NCI-H2196 (cell line): ENCODE results near the gene TRDN.

Experiments
- DNase-seq: peaks from one replicate; lab custom pipeline; 2025; ENCODE audit not compliant: unreplicated experiment; lab: John Stamatoyannopoulos, UW

Gene TRDN

GRCh38 chr6:123418071-123418470, 218.7 kb downstream of the TRDN start:
- DNase-seq: no peak

- no peak for DNase-seq
Observed at GRCh38 chr6:123417535-123417934, 219.2 kb downstream of the TRDN start.

GRCh38 chr6:123415844-123416468, 220.8 kb downstream of the TRDN start:
- peak; percentile 68 for DNase-seq

GRCh38 chr6:123404975-123405374, 231.8 kb downstream of the TRDN start:
- DNase-seq: no peak

- peak; percentile 18 for DNase-seq
Observed at GRCh38 chr6:123402052-123402451, 234.7 kb downstream of the TRDN start.

GRCh38 chr6:123398072-123398471, 238.7 kb downstream of the TRDN start:
- DNase-seq: no peak

GRCh38 chr6:123393331-123393730, 243.4 kb downstream of the TRDN start:
- DNase-seq: peak; percentile 78

- DNase-seq: no peak
Observed at GRCh38 chr6:123383718-123384117, 253.0 kb downstream of the TRDN start.

GRCh38 chr6:123380257-123380656, 256.5 kb downstream of the TRDN start:
- peak; percentile 38 for DNase-seq

- DNase-seq: no peak
Observed at GRCh38 chr6:123372737-123373136, 264.0 kb downstream of the TRDN start.

- DNase-seq: no peak
Observed at GRCh38 chr6:123363912-123364311, 272.8 kb downstream of the TRDN start.

- DNase-seq: no peak
Observed at GRCh38 chr6:123360359-123360758, 276.4 kb downstream of the TRDN start.

GRCh38 chr6:123352705-123353104, 284.0 kb downstream of the TRDN start:
- DNase-seq: no peak

- DNase-seq: no peak
Observed at GRCh38 chr6:123352279-123352678, 284.5 kb downstream of the TRDN start.

GRCh38 chr6:123343836-123344235, 292.9 kb downstream of the TRDN start:
- no peak for DNase-seq

- DNase-seq: peak; percentile 25
Observed at GRCh38 chr6:123338394-123338793, 298.4 kb downstream of the TRDN start.

GRCh38 chr6:123333000-123333756, 303.6 kb downstream of the TRDN start:
- DNase-seq: no peak

- no peak for DNase-seq
Observed at GRCh38 chr6:123332070-123332469, 304.7 kb downstream of the TRDN start.

- DNase-seq: no peak
Observed at GRCh38 chr6:123329337-123329736, 307.4 kb downstream of the TRDN start.

- no peak for DNase-seq
Observed at GRCh38 chr6:123323452-123324329, 313.1 kb downstream of the TRDN start.

GRCh38 chr6:123321020-123321419, 315.7 kb downstream of the TRDN start:
- peak; percentile 6 for DNase-seq
